Measurements from ENCODE around the gene APOLD1.
A peak's percentile ranks its signal among the peaks of the same experiment; 100 is the strongest.
"Not testable (repeated sequence)": the region's sequence is repeated elsewhere in the genome, so short reads cannot be mapped to it uniquely, and the experiment has no call there.

APOLD1 gene

DNA sequence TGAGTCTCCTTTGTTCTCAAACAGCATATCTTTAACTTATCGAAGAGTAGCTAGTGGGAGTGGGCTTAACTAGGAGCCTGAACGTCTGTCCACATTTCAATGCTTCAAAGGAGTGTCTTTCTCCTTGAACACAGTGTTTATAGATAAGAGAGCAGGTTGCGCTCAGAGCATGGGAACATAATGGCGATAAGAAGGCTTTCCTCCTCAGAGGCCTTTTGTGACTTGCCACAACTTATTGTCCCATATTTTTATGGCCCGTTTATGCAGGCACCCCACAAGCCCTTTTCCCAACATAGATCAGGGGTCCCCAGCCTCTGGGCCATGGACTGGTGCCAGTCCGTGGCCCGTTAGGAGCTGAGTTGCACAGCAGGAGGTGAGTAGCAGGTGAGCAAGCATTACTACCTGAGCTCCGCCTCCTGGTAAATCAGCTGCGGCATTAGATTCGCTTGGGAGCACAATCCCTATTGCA lies 25.1 kb downstream of the APOLD1 start:
- DNase-seq = no peak

DNA sequence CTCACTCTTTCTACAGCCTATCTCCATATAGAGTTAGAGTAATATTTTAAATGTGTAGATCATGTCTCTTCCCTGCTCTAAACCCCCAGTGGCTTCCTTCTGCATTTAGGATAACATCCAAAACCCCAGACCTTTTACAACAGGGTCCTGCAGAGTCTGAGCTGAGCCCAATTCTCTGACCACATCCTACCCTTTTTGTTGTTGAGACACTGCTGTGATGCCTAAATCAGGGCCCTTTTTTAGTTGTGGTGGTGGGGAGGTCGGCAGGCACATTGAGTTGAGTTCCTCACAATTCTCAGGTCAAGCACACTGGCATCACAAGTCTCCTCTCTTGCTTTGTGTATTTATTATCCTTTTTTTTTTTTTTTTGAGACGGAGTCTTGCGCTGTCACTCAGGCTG lies 25.9 kb downstream of the APOLD1 start:
- DNase-seq = no peak

DNA sequence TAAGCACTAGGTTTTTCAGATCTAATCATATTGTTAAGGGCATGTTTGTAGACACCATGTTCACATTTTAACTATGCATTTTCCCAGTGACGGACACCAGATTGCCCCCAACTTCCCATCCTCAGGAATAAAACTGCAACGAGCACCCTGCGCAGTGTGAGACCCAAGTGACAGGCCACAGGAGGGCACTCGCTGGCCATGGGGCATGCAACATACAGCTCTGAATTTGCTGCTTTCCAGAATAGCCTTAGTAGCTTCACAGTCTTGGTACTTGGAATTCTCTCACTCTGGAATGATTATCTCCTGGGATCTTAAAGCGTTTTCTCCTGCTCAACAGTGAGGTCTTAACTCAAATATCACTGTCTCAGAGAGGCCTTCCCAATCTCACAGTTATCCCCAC lies 26.7 kb downstream of the APOLD1 start:
- DNase-seq = no peak

DNA sequence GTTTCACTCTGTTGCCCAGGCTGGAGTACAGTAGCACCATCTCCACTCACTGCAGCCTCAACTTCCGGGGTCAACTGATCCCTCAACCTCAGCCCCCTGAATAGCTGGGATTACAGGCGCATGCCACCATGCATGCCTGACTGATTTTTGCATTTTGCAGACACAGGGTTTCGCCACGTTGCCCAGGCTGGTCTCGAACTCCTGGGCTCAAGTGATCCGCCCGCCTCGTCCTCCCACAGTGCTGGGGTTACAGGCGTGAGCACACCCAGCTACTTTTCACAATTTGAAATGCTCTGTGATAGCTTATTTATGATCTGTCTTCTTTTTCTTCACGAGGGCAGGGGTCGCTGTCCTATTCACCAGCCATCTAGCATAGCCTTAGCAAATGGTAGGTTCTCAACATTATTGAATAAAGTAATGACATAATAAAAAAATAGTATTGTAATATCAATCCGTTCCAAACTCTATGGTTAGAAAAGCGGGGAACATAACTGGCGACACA lies 27.2 kb downstream of the APOLD1 start:
- no peak for DNase-seq

DNA sequence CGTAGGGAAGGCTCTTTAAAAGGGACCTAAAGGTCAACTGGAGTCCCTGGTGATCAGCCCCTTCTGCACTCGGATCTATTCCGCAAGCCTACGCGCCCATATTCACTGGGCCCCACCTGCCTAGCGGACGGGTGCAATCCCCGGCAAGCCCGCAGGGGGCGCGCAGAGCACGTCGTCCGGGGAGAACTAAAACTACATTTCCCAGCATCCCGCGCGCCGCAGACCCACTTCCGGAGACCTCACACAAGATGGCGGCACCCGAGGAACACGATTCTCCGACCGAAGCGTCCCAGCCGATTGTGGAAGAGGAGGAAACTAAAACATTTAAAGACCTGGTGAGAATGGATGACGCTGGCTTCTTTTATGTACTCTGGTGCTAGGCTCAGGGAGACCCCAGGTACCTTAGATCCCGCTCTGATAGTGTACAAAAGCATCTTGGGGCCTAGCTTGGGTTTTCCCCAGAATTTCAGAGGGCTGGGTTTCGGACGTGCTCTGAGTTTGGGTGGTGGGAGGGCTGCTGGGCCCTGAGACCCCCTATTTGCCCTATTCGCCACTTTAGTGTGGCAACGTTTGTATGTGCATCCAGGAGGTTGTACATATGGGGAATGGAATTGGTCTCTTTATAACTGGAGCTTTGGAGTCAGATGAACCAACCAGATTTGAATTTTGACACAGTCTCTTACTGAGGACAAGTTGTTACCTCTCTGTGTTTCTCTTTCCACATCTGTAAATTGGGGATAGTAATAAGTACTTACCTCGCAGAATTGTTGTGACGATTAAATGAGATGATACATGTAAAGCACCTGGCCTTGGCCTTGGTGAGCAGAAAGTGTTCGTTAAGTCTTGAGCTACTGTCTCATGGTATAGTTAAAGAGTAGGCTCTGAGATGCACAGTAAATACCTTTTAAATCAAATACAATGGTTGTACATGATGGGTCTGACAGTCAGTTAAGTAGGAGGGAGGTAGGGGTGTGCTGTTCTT lies 28.0 kb downstream of the APOLD1 start, which contains the start of gene DDX47:
Gene DDX47, plus strand, starts transcription at position 227 of the 982 bp plus-strand sequence. Its CDS starts 22 bp downstream, at position 249.
- DNase-seq = peak; percentile 97

DNA sequence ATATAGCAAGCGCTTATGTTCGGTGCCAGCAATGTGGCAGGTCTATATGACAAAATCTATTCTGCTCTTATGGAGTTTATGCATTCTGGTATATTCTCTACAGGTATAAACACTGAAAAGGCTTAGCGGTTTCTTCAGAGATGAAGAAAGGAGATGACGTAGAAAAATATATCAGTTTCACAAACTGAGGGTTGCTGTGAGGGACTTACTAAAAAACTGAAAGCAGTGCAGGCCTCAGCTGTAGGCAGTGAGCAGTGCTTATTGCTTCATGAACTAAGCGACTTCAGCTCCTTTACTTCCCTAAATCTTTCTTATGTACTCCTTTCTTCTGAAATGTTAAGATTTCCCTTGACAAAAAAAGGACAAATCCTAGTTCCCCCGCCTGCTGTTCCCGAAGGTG lies 32.2 kb downstream of the APOLD1 start:
- peak; percentile 21 for DNase-seq

DNA sequence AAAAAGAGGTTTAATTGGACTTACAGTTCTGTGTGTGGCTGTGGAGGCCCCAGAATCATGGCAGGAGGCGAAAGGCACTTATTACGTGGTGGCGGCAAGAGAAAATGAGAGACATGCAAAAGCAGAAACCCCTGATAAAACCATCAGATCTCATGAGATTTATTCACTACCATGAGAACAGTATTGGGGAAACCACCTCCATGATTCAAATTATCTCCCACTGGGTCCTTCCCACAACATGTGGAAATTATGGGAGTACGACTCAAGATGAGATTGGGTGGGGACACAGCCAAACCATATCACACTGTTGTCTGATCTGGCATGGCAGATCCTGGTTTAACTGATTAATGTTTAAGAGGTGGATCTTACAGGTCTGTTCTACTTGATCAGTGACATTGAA lies 33.2 kb downstream of the APOLD1 start:
- no peak for DNase-seq

DNA sequence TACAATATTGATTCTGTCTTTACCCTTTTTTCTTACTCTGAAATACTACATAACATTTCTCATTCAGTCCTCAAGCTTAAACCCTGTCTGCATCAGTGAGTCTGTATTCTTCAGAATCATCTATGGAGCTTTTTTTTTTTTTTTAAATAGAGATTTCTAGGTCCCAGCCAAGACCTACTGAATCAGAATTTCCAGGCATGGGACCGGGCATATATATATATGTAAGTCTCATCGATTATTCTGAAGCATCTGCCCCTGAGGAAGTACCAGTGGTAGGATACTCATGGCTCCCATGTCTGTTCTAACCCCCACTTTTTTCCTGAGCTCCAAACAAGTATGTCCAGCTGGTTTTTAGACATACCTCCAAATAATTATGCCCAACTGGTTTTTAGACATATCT lies 33.8 kb downstream of the APOLD1 start:
- no peak for DNase-seq

DNA sequence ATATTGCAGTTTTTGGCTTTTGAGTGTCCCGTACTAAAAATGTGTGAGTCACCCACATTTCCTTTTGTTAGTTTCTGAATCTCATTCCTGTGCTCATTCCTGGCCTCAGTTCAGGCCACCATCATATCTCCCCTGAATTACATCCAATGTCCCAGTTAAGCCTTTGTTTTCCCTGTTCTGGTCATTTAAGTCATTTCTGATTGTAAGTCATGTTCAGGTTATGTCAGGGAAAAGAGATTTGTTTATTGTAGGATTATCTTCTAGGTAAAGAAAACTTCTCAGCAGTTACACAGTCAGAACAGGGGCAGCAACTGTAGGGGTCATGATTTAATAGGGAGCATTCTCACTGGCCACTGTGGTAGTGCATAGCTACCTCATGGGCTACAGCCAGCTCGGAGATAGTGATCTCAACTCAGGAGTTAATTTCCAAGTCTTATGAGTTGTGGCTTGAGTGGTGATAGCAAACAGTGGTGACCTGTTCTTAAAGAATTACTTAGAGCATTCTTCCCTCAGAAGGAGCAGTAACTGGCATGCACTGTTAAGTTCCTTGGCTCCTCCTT lies 34.4 kb downstream of the APOLD1 start:
- no peak for DNase-seq

DNA sequence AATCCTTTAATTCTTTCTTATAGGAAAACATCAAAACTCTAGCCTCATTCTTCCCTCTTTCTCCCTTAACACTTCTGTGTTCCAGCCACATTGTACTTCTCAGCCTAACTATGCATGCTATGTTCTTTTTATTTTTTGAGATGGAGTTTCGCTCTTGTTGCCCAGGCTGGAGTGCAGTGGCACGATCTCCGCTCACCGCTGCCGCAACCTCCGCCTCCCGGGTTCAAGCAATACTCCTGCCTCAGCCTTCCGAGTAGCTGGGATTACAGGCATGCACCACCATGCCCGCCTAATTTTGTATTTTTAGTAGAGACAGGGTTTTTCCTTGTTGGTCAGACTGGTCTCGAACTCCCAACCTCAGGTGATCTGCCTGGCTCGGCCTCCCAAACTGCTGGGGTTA lies 34.9 kb downstream of the APOLD1 start:
- DNase-seq = not testable (repeated sequence)

DNA sequence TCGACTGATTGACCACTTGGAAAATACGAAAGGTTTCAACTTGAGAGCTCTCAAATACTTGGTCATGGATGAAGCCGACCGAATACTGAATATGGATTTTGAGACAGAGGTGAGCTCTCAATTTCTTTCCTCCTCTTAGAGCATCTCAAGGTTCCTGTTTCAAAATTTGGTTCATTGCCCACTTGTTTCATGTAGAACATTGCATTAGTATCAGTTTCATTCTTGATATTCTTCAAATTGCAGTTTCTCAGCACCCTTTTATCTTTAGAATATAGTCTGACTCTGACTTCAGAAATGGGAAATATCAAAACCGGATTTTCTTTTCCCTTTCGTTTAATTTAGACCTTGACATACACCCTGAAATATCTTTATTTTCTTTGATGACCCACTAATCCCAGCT lies 36.5 kb downstream of the APOLD1 start:
- DNase-seq = no peak

DNA sequence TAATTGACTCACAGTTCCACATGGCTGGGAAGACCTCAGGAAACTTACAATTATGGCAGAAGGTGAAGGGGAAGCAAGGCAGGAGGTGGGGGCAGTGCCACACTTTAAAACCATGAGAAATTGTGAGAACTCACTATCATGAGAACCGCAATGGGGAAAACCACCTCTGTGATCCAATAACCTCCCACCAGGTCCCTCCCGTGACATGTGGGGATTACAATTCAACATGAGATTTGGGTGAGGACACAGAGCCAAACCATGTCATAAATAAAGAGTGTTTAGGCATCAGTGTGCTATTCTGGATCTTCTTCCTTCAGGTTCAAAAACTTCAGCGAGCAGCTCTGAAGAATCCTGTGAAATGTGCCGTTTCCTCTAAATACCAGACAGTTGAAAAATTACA lies 37.4 kb downstream of the APOLD1 start:
- DNase-seq = no peak

DNA sequence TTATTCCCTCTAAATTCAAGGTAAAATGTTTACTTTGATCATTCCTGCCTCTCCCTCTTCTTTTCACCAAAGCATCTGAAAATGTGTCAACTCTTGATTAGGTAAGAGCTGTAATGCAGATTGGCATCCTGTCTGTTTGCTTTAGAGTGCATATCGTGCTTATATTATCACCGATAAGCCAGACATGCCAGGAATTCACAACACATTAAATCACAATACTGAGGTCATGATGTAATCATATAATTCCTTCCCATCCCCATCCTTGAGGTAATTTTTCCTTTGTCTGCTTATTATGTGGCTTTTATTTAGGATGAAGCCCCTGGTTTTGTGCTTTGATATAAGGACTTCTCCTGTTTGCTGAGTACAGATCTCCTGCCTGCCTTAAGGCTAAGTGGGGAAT lies 37.8 kb downstream of the APOLD1 start:
- no peak for DNase-seq

DNA sequence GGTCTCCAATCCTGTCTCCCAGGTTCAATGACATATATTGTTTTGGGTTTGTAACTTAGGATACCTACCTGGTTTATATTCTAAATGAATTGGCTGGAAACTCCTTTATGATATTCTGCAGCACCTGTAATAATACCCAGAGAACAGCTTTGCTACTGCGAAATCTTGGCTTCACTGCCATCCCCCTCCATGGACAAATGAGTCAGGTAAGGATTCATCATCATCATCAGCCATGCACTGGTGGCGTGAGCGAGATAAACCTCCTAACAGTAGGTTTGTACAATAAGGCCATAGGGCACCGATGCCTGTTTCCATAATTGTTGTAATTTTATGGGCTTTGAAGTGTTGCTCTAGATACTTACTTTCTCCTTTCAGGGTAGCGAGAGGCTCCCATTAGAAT lies 38.4 kb downstream of the APOLD1 start:
- DNase-seq = no peak

DNA sequence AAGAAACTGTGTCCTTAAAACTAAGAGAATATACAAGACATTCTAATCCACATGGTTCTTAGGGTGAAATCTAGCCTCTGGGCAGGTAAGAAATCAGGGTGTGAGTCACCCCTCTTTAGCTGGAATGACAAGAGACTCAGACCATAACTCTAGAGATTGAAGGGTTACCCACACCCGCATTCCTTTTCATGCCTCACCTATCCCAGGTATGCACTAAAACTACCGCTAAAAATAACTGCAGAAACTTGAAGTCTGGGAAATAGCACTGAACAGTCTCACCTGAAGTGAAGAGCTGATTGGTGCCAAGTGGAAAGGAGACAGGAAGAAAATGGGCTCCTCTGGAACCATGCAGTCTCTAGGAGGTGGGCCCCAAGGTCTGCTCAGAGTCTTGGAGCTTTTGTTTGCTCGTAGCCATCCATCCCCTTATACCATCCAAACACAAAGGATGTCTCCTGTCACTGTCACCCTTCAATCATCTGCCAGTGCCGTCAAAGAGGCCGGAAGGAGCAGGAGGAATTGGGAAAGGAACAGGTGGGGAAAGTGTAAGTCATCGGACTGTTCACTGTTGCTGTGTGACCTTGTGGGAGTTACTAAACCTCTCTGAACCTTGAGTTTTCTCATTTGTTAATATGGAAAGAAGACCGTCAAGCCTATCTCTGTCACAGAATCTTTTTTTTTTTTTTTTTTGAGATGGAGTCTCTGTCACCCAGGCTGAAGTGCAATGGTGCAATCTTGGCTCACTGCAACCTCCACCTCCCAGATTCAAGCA lies 50.1 kb downstream of the APOLD1 start:
- DNase-seq = peak; percentile 16

DNA sequence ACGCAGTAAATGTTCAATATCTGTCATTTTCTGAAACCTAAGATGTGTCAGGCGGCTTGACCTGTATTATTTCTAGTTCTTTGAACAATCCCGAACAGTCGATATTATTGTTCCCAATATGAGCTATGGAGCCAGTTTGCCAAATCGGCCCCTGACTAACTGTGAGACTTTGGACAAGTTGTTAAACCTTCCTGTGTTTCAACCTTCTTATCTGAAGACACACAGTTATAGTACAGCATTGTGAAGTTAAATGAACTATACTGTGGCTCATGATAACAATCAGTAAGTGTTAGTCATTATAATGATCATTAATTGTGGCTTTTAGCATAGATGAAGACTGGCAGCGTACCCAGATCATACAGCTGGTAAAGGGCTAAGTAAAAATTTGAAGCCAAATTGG lies 51.1 kb downstream of the APOLD1 start:
- peak; percentile 25 for DNase-seq

DNA sequence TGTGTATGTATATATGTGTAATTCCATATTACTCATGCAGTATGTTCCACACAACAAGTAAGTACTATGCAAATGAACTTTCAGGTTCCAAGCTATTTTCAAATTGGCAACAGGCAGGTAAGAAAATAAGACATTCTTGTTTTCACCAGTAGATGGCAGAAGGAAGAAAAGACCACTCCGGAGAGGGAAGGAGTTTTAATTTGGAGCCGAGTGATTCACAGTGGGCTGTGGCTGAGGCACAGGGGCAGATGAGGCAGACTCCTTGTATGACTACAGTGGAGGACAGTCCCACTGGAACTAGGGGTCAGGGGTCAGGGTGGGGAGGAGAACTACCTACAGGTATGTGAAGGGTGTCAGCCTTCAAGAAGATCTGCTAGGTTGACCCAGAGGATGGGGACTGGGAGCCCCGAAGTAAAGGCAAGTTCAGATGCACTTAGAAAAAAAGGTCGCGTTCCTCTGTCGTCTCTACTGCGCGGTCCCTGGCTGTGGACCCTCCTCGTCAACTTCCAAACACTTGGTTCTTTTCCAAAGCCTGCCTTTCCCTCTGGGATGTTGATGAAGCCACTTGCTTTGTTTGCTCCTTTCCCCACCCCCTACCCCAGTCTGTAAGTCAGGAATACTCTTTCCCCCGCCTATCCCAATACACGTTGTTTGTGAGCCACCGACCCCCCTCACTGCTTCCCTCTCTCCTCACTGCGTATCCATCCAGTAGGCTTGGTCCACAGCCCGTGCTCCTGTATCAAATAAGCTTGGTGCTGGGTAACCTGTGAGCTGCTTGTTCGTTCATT lies 51.8 kb downstream of the APOLD1 start:
- peak; percentile 77 for DNase-seq

DNA sequence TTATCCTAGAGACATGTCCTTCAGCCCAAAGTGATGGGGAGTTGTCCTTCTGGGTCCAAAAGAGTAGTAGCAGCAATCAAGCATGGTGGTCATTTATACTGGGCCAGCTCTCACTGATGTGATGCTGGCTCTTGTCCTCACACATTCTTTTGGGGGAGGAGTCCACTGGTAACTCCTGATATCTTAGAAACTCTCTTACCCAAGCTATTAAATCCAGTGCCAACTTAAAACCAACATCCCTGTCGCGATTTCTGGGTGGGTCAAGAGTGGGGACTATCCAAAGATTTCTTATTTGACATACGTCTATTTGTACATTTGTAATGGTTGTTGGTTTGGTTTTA lies 52.3 kb downstream of the APOLD1 start:
- no peak for DNase-seq

DNA sequence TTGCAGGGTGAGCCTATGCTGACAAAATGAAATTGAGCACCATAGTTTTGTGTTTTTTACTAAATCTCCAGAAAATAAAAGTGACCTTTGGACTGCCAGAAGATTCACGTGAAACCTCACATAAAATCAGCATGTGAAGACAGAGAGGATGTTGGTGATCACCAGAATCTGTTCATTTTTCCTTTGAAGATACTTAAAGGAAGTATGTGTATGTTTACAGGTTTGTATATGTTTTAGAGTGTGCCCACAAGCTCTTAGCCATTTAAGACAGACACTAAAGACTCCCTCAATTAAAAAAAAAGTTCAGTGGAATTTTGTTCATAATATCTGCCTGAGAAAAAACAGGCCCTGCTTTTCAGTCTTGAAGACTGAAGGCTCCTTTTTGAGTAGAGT lies 53.5 kb downstream of the APOLD1 start:
- no peak for DNase-seq

DNA sequence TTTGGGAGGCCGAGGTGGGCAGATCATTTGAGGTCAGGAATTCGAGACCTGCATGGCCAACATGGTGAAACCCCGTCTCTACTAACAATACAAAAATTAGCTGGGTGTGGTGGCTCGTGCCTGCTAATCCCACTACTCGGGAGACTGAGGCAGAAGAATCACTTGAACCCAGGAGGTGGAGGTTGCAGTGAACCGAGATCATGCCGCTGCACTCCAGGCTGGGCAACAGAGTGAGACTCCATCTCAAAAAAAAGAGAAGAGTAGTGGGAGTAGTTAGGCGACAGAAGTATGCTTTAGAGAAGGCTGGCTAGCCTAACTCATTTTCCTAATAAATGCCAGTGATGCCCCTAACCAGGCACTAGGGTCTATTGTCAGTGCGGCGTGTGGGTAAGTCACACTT lies 54.0 kb downstream of the APOLD1 start:
- DNase-seq = not testable (repeated sequence)

DNA sequence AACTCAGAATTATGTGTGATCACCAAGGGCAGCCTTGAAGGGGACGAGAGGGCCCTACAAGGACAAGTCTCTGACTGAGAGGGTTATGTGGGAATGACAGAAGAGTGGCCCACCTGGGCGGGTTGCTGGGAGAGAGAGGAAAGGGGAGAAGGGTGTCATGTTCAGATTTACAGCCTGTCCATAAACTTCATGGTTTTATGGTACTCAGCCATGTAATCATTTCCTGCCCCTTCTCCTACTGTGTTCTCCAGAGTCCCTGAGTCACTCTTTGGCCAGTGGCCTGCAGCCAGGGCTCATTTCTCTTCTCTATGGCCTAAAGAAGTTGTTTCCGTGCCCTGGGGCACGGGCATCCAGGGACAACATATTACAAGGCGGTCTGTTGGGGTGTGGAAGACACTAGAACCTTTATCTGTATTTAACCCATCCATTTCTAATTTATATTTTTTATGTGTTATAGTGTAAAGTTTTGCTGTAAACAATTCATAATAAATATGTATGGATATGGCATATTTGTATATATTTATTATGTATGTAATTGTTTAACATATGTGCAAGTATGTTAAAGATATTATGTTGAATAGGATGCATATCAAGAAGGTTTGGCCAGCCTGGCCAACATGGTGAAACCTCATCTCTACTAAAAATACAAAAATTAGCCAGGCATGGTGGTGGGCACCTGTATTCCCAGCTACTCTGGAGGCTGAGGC lies 54.6 kb downstream of the APOLD1 start:
- no peak for DNase-seq

DNA sequence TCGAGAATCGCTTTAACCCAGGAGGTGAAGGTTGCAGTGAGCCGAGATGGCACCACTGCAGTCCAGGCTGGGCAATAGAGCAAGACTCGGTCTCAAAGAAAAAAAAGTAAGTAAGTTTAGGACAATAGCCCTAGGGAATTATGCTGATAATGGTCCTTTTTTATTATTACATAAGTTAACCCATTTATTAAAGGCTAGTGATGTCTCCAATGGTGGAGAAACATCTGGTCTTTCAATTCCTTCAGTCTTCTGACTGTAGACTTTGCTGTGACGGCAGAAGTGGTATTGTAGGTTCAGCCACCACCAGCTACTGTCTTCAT lies 55.1 kb downstream of the APOLD1 start:
- DNase-seq = no peak

All from hematopoietic multipotent progenitor cell treated with erythropoietin and hydrocortisone succinate and interleukin-3 and kit ligand, for 4 days (in vitro differentiated cells).